Urothelium cell line (cell line): ENCODE measurements around the gene ARHGAP44.

Experiments
- DNase-seq: peaks from one replicate; pipeline ENCODE4 v3.0.0; 2011; ENCODE audit warnings: low spot score, mixed read lengths
- FAIRE-seq: peaks from 2 replicates; lab custom pipeline; 2011; peaks lifted over from hg19 to GRCh38; lab: Jason Lieb, UNC

The ARHGAP44 gene

GRCh38 chr17:13014801-13015200, 225.5 kb downstream of the ARHGAP44 start:
- DNase-seq (no peak), FAIRE-seq (no peak)

GRCh38 chr17:13016881-13017654, 227.8 kb downstream of the ARHGAP44 start:
- DNase-seq (no peak), FAIRE-seq (no peak)

GRCh38 chr17:13017655-13018459, 228.6 kb downstream of the ARHGAP44 start, which contains the start of gene ELAC2:
Gene ELAC2 (minus strand): TSS chr17:13018027. CDS start chr17:13017947, 80 bp downstream.
- FAIRE-seq, result no peak
- DNase-seq, result peak; percentile 93

GRCh38 chr17:13024016-13024415, 234.7 kb downstream of the ARHGAP44 start:
- FAIRE-seq (no peak), DNase-seq (no peak)

GRCh38 chr17:13024526-13025257, 235.4 kb downstream of the ARHGAP44 start:
- FAIRE-seq, result no peak
- DNase-seq, result peak; percentile 75

- FAIRE-seq (no peak), DNase-seq (no peak)
These were observed 235.9 kb downstream of the ARHGAP44 start for GRCh38 chr17:13025258-13025627.

- FAIRE-seq (no peak), DNase-seq (no peak)
These were observed 236.4 kb downstream of the ARHGAP44 start for GRCh38 chr17:13025687-13026086.

- FAIRE-seq, result no peak
- no peak for DNase-seq
These were observed 237.9 kb downstream of the ARHGAP44 start for GRCh38 chr17:13027246-13027645.

GRCh38 chr17:13029340-13029739, 240.0 kb downstream of the ARHGAP44 start:
- DNase-seq (no peak), FAIRE-seq (no peak)

- no peak for FAIRE-seq
- no peak for DNase-seq
These were observed 240.8 kb downstream of the ARHGAP44 start for GRCh38 chr17:13030056-13030455.

GRCh38 chr17:13030459-13031300, 241.4 kb downstream of the ARHGAP44 start:
- DNase-seq (peak; percentile 40), FAIRE-seq (no peak)

GRCh38 chr17:13031718-13032350, 242.5 kb downstream of the ARHGAP44 start:
- no peak for FAIRE-seq

GRCh38 chr17:13035420-13035819, 246.1 kb downstream of the ARHGAP44 start:
- FAIRE-seq (no peak), DNase-seq (no peak)

More at GRCh38 chr17:13031718-13032350, 242.5 kb downstream of the ARHGAP44 start:
- peak; percentile 50 for DNase-seq

- DNase-seq, result no peak
- no peak for FAIRE-seq
These were observed 247.5 kb downstream of the ARHGAP44 start for GRCh38 chr17:13036751-13037150.

- no peak for FAIRE-seq
- DNase-seq, result no peak
These were observed 249.8 kb downstream of the ARHGAP44 start for GRCh38 chr17:13038931-13039665.
